ENCODE results near the gene CEACAM16. TPM values are rescaled to one million over a fixed set of nuclear protein-coding genes. Genes with fewer than 3 reads are reported as not detected.

Gene CEACAM16
- total RNA-seq, 1 donor from 2014 or later: not detected

- TF ChIP-seq, protein P1, sequence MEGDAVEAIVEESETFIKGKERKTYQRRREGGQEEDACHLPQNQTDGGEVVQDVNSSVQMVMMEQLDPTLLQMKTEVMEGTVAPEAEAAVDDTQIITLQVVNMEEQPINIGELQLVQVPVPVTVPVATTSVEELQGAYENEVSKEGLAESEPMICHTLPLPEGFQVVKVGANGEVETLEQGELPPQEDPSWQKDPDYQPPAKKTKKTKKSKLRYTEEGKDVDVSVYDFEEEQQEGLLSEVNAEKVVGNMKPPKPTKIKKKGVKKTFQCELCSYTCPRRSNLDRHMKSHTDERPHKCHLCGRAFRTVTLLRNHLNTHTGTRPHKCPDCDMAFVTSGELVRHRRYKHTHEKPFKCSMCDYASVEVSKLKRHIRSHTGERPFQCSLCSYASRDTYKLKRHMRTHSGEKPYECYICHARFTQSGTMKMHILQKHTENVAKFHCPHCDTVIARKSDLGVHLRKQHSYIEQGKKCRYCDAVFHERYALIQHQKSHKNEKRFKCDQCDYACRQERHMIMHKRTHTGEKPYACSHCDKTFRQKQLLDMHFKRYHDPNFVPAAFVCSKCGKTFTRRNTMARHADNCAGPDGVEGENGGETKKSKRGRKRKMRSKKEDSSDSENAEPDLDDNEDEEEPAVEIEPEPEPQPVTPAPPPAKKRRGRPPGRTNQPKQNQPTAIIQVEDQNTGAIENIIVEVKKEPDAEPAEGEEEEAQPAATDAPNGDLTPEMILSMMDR (IDR thresholded peaks at IDR 0.05): peak; percentile 21
Measured at GRCh38 chr19:44752816-44753625, 54.1 kb downstream of the CEACAM16 start.

DNA sequence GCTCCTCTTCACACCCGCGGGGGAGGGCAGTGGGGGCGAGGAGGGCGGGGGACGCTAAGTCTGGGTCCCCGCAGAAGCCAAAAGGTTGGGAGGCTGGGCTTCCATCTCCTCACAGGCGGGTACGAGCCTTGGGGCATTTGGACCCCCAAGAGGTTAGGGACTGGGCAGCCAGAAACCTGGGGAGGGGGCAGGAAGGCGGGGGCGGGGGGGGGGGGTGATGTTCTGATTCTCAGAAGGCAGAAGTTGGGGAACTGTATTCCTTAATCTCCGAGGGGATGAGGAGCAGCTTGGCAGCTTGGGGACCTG lies 54.6 kb downstream of the CEACAM16 start:
- H3K27ac ChIP-seq: peak overlapping the region; percentile 95
- TF ChIP-seq, protein P1 (IDR thresholded peaks at IDR 0.05): no peak
- intact Hi-C loops (cut with DNase I): no loop called here
- DNase-seq (no peak), ATAC-seq (no peak)
- peak overlapping the region; percentile 75 for H3K4me3 ChIP-seq
- no peaks in the 10 kb centered on the region for H3K27me3 ChIP-seq
- peaks cover 38% of the 10 kb centered on the region for H3K36me3 ChIP-seq
- no peaks in the 10 kb centered on the region for H3K9me3 ChIP-seq
- peaks cover 73% of the 10 kb centered on the region for H3K4me1 ChIP-seq

More at GRCh38 chr19:44752816-44753625, 54.1 kb downstream of the CEACAM16 start:
- DNase-seq (peak; percentile 97), ATAC-seq (peak; percentile 80)
- Histone ChIP-seq H3K4me1 (peaks cover 68% of the 10 kb centered on the region), H3K27me3 (no peaks in the 10 kb centered on the region), H3K27ac (peak overlapping the region; percentile 95), H3K4me3 (peak overlapping the region; percentile 75), H3K9me3 (no peaks in the 10 kb centered on the region), H3K36me3 (peaks cover 33% of the 10 kb centered on the region)
- intact Hi-C loops (cut with DNase I): no loop called here

DNA sequence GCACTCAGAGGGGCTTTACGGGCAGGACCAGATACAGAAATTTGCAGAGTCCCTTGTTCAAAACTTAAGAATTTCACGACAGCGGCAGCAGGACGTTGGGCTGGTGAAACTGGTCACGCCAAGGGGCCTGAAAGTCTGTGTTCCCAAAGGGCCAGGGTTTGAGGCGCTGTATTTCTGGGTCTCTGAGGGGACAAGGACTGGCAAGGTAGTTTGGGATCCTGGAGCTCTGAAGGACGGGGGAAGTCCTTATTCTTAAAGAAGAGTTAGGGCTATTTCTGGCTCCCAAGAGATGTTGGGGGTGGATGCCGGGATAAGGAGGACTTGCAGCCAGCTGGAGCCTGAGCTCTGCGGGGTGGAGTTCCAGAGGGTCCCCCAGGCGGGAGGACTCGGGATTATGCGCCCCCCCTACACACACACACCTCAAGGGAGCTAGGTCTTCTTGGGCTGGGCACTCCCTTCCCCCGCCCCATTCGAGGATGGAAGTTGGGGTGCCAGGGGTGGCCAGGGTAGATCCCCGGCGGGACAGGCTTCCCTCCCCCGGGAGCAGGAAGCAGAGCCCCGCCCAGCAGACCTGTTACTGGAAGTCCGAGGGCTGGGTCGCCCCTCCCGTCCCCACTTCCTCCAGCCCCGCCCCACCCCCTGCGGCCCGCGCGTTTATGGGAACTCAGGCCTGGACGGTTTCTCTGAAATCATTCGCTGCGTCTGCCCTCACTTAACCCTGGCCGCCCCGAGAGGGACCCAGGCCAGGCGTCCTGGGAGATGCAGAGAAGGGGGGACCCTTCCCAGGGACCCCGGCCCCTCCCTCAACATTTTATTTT lies 55.2 kb downstream of the CEACAM16 start:
- no peaks in the 10 kb centered on the region for H3K9me3 ChIP-seq
- intact Hi-C loops (cut with DNase I): no loop called here
- H3K4me3 ChIP-seq: peak overlapping the region; percentile 75
- peak; percentile 98 for DNase-seq
- peak; percentile 83 for ATAC-seq
- peaks cover 40% of the 10 kb centered on the region for H3K36me3 ChIP-seq
- no peaks in the 10 kb centered on the region for H3K27me3 ChIP-seq
- H3K27ac ChIP-seq: peak overlapping the region; percentile 95
- TF ChIP-seq, protein P1 (IDR thresholded peaks at IDR 0.05): no peak
- H3K4me1 ChIP-seq: peaks cover 74% of the 10 kb centered on the region

DNA sequence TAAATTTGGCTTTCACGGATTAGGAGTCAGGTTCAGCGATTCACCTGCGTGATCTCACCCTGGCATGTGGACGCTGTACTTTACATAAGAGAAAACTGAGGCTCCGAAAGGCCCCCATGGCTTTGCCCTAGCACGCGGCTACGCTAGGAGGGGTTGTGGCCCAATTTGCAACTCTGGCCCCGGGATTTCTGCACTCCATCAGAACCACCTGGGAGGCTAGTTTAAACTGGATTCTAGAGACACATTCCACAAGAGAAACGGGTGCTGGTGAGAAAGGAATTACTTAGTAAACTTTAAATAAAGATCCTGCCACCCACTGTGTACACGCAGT lies 55.8 kb downstream of the CEACAM16 start:
- Histone ChIP-seq H3K4me1 (peaks cover 69% of the 10 kb centered on the region), H3K4me3 (peak overlapping the region; percentile 75), H3K9me3 (no peaks in the 10 kb centered on the region), H3K27ac (peak overlapping the region; percentile 95), H3K27me3 (no peaks in the 10 kb centered on the region), H3K36me3 (peaks cover 46% of the 10 kb centered on the region)
- ATAC-seq (no peak), DNase-seq (no peak)
- TF ChIP-seq, protein P1 (IDR thresholded peaks at IDR 0.05): no peak
- intact Hi-C loops (cut with DNase I): no loop called here

DNA sequence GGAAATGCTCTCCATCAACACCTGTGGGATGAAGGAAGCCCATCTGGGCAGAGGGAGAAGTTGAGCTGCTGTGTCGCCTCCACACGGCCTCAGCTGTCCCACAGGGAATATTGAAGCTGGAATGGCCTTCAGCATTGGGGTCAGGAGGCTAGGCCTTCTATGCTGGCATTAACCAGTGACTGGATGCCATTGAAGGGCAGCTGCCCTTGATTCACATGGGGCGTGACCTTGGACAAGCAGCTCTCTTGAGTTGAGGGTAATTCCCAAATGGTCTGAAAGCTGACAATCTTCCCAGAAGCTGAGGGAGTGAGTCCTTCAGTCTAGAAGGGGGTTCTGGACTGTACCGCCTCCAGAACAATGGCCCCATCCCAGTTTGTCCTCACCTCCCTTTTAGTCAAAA lies 56.3 kb downstream of the CEACAM16 start:
- peaks cover 51% of the 10 kb centered on the region for H3K36me3 ChIP-seq
- H3K4me3 ChIP-seq: peak overlapping the region; percentile 75
- intact Hi-C loops (cut with DNase I): no loop called here
- no peaks in the 10 kb centered on the region for H3K9me3 ChIP-seq
- DNase-seq (no peak), ATAC-seq (no peak)
- H3K4me1 ChIP-seq: peaks cover 64% of the 10 kb centered on the region
- H3K27ac ChIP-seq: peak overlapping the region; percentile 95
- TF ChIP-seq, protein P1 (IDR thresholded peaks at IDR 0.05): no peak
- H3K27me3 ChIP-seq: no peaks in the 10 kb centered on the region
